ENCODE measurements around the gene HECTD3. TPM values are rescaled to one million over a fixed set of nuclear protein-coding genes. Genes with fewer than 3 reads are reported as not detected.

The HECTD3 gene
- total and polyA plus RNA-seq, 8 donors: 23.5 to 49.0 (median 31.1) TPM

GRCh38 chr1:45011837-45012638 lies 914 bp upstream of the HECTD3 start, which contains the start of gene UROD:
Gene UROD, plus strand, starts transcription at chr1:45012254. Its CDS starts 12 bp downstream, at chr1:45012266.
- intact Hi-C loops (cut with DNase I): loop anchor here in 2 of 3 donors (2.0 to 5.0 kb wide), 3 partner anchors 225 to 290 kb away; partner anchors contain the start of gene BEST4 (in 1 of the 2)
- peaks cover 0 to 23% (median 14%) of the 10 kb centered on the region in 3 donors for H3K36me3 ChIP-seq
- ATAC-seq (peak; percentile 87 to 93 (median 88)), FAIRE-seq (peak; percentile 84), DNase-seq (peak; percentile 79 to 93 (median 90))
- 0 to 1% methylated on average over 21 of the region's 21 CpGs for WGBS, 2 donors
- H3K27ac ChIP-seq: peak within 1 kb of the TSS; percentile 60 to 92 (median 72)
- peaks cover 0 to 24% (median 6%) of the 10 kb centered on the region in 3 donors for H3K4me1 ChIP-seq
- peak within 1 kb of the TSS; percentile 72 to 99 (median 96) for H3K4me3 ChIP-seq
- TF ChIP-seq, protein P1, sequence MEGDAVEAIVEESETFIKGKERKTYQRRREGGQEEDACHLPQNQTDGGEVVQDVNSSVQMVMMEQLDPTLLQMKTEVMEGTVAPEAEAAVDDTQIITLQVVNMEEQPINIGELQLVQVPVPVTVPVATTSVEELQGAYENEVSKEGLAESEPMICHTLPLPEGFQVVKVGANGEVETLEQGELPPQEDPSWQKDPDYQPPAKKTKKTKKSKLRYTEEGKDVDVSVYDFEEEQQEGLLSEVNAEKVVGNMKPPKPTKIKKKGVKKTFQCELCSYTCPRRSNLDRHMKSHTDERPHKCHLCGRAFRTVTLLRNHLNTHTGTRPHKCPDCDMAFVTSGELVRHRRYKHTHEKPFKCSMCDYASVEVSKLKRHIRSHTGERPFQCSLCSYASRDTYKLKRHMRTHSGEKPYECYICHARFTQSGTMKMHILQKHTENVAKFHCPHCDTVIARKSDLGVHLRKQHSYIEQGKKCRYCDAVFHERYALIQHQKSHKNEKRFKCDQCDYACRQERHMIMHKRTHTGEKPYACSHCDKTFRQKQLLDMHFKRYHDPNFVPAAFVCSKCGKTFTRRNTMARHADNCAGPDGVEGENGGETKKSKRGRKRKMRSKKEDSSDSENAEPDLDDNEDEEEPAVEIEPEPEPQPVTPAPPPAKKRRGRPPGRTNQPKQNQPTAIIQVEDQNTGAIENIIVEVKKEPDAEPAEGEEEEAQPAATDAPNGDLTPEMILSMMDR (IDR thresholded peaks at IDR 0.05): no peak
- no peaks in the 10 kb centered on the region for H3K27me3 ChIP-seq
- H3K9me3 ChIP-seq: no peaks in the 10 kb centered on the region

DNA sequence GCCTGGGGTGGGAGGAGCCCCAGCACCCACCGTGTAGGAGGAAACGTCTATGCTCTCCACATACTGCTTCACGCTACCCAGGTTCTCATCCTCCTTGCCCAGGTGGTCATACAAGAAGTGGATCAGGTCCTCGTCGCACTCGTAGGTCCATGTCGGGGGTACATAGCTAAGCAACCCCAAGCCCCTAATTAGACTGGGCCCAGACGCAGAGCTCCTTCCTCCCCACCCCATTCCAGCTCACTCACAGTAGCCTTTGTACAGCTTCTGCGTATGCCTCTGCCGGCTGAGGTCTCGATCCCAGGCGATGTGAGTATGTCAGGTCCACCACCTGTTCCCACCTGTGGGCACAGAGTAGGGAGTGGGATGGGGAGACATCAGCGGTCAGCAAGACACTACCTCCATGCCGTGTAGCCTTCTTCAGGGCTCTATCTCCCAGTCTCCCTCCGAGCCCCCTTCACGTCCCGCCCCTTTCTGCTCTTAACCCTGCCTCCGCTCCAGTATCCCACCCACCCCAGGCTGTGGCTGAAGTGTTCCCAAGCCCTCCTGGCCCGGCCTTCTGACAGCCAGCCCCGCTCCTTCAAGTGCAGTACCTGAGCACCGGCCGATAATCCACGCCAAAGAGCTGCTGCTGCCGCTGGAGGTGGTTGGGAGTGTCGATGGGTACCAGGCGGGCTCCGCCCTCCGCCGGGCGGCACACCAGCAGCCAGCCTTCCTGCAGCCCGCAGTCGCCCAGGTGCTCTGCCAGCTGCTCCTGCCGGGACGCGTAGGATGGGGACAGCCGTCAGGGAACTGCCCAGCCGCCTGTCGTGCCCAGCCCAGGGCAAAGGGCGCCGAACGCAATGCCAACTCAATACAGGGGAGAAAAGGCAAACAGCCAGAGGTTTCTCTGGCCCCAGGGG lies 919 bp downstream of the HECTD3 start:
- no peaks in the 10 kb centered on the region for H3K27me3 ChIP-seq
- DNase-seq (peak; percentile 51 to 90 (median 72)), FAIRE-seq (no peak), ATAC-seq (peak; percentile 42 to 68 (median 45))
- intact Hi-C loops (cut with DNase I): loop anchor here in 2 of 3 donors (5.0 to 10.0 kb wide), 3 partner anchors 175 to 292 kb away; partner anchors contain the start of gene BEST4 (in 1 of the 2)
- peaks cover 3 to 37% (median 25%) of the 10 kb centered on the region in 3 donors for H3K36me3 ChIP-seq
- peak overlapping the region; percentile 72 to 99 (median 96) for H3K4me3 ChIP-seq
- H3K4me1 ChIP-seq: peaks cover 0 to 24% (median 6%) of the 10 kb centered on the region in 3 donors
- 13 to 16% methylated on average over 40 to 41 of the region's 41 CpGs for WGBS, 2 donors
- TF ChIP-seq, protein P1 (IDR thresholded peaks at IDR 0.05): no peak
- H3K9me3 ChIP-seq: no peaks in the 10 kb centered on the region
- peak overlapping the region; percentile 60 to 92 (median 72) for H3K27ac ChIP-seq

GRCh38 chr1:45009296-45009865 lies 1.7 kb downstream of the HECTD3 start:
- Histone ChIP-seq H3K9me3 (no peaks in the 10 kb centered on the region), H3K4me1 (peaks cover 0 to 24% (median 6%) of the 10 kb centered on the region in 3 donors), H3K36me3 (peaks cover 3 to 45% (median 33%) of the 10 kb centered on the region in 3 donors), H3K27ac (no peak overlapping the region), H3K4me3 (peak overlapping the region in 2 of 4 donors; percentile 97 to 99), H3K27me3 (no peaks in the 10 kb centered on the region)
- WGBS, 2 donors: 89 to 92% methylated on average over 11 of the region's 11 CpGs
- ATAC-seq (no peak), DNase-seq (no peak), FAIRE-seq (no peak)
- intact Hi-C loops (cut with DNase I): loop anchor here in 1 of 3 donors (10.0 kb wide), 1 partner anchor 175 kb away; no protein-coding TSS in a partner anchor
- TF ChIP-seq, protein P1 (IDR thresholded peaks at IDR 0.05): no peak

DNA sequence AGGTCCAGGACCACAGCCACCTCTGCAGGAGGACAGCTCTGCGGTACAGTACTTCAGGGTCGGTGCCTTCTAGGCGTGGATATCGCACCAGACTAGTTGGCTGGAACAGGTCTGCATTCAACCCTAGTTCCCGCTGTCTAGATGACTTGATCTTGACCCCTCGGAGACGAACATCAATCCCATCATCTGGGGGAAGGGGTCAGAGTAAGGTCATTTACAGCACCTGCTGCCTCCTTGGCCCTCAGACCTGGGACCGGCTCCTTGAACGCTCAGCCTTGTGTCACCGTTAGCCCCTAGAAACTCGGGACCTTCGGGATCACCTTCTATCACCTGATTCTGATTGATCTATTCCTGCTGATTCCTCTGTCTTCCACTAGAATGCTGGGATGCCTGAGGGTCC lies 2.6 kb downstream of the HECTD3 start:
- Histone ChIP-seq H3K9me3 (no peaks in the 10 kb centered on the region), H3K4me3 (no peak overlapping the region), H3K36me3 (peaks cover 3 to 54% (median 40%) of the 10 kb centered on the region in 3 donors), H3K4me1 (peaks cover 0 to 23% (median 6%) of the 10 kb centered on the region in 3 donors), H3K27ac (no peak overlapping the region), H3K27me3 (no peaks in the 10 kb centered on the region)
- ATAC-seq (no peak), FAIRE-seq (no peak), DNase-seq (no peak)
- WGBS, 2 donors: 89 to 94% methylated on average over 12 of the region's 12 CpGs
- intact Hi-C loops (cut with DNase I): loop anchor here in 1 of 3 donors (10.0 kb wide), 1 partner anchor 174 kb away; no protein-coding TSS in a partner anchor
- TF ChIP-seq, protein P1 (IDR thresholded peaks at IDR 0.05): no peak
